ENCODE data around the gene NPNT. TPM values are rescaled to one million over a fixed set of nuclear protein-coding genes. Genes with fewer than 3 reads are reported as not detected.

The NPNT gene, protein sequence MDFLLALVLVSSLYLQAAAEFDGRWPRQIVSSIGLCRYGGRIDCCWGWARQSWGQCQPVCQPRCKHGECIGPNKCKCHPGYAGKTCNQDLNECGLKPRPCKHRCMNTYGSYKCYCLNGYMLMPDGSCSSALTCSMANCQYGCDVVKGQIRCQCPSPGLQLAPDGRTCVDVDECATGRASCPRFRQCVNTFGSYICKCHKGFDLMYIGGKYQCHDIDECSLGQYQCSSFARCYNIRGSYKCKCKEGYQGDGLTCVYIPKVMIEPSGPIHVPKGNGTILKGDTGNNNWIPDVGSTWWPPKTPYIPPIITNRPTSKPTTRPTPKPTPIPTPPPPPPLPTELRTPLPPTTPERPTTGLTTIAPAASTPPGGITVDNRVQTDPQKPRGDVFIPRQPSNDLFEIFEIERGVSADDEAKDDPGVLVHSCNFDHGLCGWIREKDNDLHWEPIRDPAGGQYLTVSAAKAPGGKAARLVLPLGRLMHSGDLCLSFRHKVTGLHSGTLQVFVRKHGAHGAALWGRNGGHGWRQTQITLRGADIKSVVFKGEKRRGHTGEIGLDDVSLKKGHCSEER
- 31.6 TPM for total RNA-seq

DNA sequence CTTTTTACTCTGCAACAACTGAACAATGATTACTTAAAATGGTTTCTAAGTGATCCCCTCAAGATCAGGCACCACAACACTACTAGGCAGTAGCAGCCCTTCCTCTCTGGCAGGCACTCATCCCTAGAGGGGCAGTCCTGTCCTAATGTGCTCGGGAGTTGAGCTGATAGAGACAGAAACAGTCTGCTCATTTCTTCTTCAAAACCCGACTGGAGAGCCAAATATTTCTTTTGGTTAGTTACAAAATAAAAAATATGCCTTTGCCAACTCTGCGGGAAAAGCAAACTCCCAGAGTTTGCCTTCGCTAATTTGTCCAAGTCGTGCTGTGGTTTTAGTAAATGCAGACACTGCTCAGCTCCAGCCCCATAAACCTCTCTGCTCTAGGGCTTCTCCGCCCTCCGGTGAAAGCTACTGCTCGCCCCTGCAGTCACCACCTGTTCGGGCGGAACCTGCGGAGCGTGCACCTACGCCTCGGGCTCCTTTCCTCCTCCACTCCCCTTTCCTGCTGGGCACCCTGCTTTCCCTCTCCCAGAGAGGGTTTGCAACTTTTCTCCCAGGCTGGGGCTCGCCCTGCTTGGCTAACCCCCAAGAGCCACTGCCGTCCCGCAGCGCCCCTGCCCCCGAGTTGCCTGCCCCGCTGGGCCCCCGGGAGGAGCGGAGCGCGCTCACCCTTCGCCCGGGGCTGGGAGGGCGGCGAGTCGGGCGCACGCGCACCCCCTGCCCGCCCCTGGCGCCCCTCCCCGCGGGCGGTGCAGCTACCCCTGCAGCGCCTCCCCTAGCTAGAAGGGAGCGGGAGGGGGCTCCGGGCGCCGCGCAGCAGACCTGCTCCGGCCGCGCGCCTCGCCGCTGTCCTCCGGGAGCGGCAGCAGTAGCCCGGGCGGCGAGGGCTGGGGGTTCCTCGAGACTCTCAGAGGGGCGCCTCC, at the start of gene NPNT:
Gene NPNT (plus strand): TSS at position 812 of the 923 bp plus-strand sequence. CDS start 182 bp downstream, outside the sequence.

Other genes with a start within 250 kb of the NPNT start
- gene INTS12, start 186.8 kb upstream of the NPNT start, total RNA-seq, result 37.8 TPM
- gene GSTCD, start 186.7 kb upstream of the NPNT start, total RNA-seq, result 32.5 TPM